ENCODE results near the gene EXOC4. TPM values are rescaled to one million over a fixed set of nuclear protein-coding genes. Genes with fewer than 3 reads are reported as not detected.

Gene EXOC4
- total and polyA plus RNA-seq, 2 donors (not counting 1 experiment from before 2014, with no cell fraction given) = 79.6 to 158 TPM

DNA sequence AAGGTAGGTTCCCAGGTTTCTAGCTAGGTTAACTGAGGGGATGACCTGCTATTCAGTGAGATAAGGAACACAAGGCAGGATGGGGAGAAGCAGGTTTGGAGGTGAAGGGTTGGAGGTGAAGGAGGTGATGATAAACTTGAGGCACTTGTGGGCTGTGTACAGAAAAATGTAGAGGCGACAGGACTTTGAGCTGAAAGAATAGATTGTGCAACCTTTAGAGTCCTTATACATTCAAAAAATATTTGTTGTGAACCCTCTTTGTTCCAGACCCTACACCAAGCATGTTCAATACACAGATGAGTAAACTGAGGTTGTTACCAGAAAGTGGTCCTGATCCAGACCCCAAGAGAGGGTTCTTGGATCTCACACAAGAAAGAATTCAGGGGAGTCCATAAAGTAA, 828.8 kb downstream of the EXOC4 start:
- no peak for DNase-seq (ENCODE audit: low read depth in 2 of 2)
- Histone ChIP-seq H2AFZ (ENCODE audit: low read length) (no peak overlapping the region), H3K4me3 (replicated peaks in 1 of 4; ENCODE audit: control extremely low read depth in 1 of 4, insufficient read depth in 1 of 4, low read depth in 3 of 4, low read length in 4 of 4) (no peak overlapping the region), H3K9ac (ENCODE audit: insufficient read depth, low read length) (no peak overlapping the region), H3K79me2 (ENCODE audit: control insufficient read depth, insufficient read depth, low read length) (no peaks in the 10 kb centered on the region), H3K36me3 (ENCODE audit: control insufficient read depth, insufficient read depth, low read length) (no peaks in the 10 kb centered on the region), H4K20me1 (ENCODE audit: control insufficient read depth, extremely low read depth, insufficient read depth, low read length) (no peaks in the 10 kb centered on the region), H3K9me3 (ENCODE audit: control insufficient read depth, insufficient read depth, low read depth, low read length) (no peaks in the 10 kb centered on the region), H3K27me3 (ENCODE audit: control insufficient read depth, insufficient read depth, low read length) (no peaks in the 10 kb centered on the region), H3K27ac (ENCODE audit: insufficient read depth, low read length) (no peak overlapping the region), H3K4me2 (ENCODE audit: extremely low read depth, insufficient read depth, low read length) (no peak overlapping the region), H3K4me1 (ENCODE audit: control insufficient read depth, extremely low read depth, insufficient read depth, low read length) (no peaks in the 10 kb centered on the region)
- TF ChIP-seq, protein P1, sequence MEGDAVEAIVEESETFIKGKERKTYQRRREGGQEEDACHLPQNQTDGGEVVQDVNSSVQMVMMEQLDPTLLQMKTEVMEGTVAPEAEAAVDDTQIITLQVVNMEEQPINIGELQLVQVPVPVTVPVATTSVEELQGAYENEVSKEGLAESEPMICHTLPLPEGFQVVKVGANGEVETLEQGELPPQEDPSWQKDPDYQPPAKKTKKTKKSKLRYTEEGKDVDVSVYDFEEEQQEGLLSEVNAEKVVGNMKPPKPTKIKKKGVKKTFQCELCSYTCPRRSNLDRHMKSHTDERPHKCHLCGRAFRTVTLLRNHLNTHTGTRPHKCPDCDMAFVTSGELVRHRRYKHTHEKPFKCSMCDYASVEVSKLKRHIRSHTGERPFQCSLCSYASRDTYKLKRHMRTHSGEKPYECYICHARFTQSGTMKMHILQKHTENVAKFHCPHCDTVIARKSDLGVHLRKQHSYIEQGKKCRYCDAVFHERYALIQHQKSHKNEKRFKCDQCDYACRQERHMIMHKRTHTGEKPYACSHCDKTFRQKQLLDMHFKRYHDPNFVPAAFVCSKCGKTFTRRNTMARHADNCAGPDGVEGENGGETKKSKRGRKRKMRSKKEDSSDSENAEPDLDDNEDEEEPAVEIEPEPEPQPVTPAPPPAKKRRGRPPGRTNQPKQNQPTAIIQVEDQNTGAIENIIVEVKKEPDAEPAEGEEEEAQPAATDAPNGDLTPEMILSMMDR (conservative IDR thresholded peaks at IDR 0.05 in 1 of 2, IDR thresholded peaks at IDR 0.05 in 1 of 2; ENCODE audit: low read depth in 1 of 2, low read length in 2 of 2) = no peak
- no peak for TF ChIP-seq EZH2 (IDR thresholded peaks at IDR 0.05; ENCODE audit: low read length, missing control alignments)

DNA sequence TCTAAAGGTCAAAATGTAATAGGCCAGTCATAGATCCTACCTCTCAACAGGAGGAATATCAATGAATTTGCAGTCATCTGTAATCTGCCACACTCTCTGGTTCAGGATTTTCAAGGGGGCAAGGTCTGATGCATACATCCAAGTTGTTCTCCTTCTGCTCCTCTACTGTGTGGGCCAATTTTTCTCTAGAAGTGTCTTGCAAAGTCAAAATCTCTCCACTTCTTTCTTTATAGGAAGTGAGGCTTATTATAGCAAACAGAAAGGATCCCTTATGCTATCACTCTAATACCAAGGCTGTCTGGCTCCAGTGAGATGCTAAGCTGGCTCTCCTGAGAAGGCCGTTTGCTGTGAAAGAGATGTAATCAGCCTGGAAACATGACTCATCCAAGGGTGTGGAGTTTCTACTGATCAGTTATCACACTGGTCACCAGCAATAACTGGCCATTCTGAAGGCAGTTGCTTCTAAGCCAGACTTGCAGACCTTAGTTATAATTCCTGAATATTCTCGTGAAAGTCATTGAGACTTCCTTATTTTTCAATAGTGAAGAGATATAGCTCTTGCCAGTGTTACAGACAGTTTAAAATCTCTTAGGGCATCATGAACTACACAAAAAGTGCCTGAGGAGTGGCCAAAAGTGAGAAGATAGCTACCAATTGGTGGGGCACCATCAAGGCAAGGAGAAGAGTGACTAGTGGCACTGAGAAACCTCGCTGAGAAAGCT, 831.0 kb downstream of the EXOC4 start:
- DNase-seq (ENCODE audit: low read depth in 2 of 2) = peak; percentile 4 to 38
- Histone ChIP-seq H3K79me2 (ENCODE audit: control insufficient read depth, insufficient read depth, low read length) (no peaks in the 10 kb centered on the region), H3K27ac (ENCODE audit: insufficient read depth, low read length) (no peak overlapping the region), H3K9ac (ENCODE audit: insufficient read depth, low read length) (no peak overlapping the region), H3K4me1 (ENCODE audit: control insufficient read depth, extremely low read depth, insufficient read depth, low read length) (no peaks in the 10 kb centered on the region), H3K4me3 (replicated peaks in 1 of 4; ENCODE audit: control extremely low read depth in 1 of 4, insufficient read depth in 1 of 4, low read depth in 3 of 4, low read length in 4 of 4) (no peak overlapping the region), H3K4me2 (ENCODE audit: extremely low read depth, insufficient read depth, low read length) (no peak overlapping the region), H4K20me1 (ENCODE audit: control insufficient read depth, extremely low read depth, insufficient read depth, low read length) (no peaks in the 10 kb centered on the region), H3K36me3 (ENCODE audit: control insufficient read depth, insufficient read depth, low read length) (no peaks in the 10 kb centered on the region), H2AFZ (ENCODE audit: low read length) (no peak overlapping the region), H3K27me3 (ENCODE audit: control insufficient read depth, insufficient read depth, low read length) (no peaks in the 10 kb centered on the region), H3K9me3 (ENCODE audit: control insufficient read depth, insufficient read depth, low read depth, low read length) (no peaks in the 10 kb centered on the region)
- TF ChIP-seq, protein P1 (conservative IDR thresholded peaks at IDR 0.05 in 1 of 2, IDR thresholded peaks at IDR 0.05 in 1 of 2; ENCODE audit: low read depth in 1 of 2, low read length in 2 of 2) = no peak
- no peak for TF ChIP-seq EZH2 (IDR thresholded peaks at IDR 0.05; ENCODE audit: low read length, missing control alignments)

DNA sequence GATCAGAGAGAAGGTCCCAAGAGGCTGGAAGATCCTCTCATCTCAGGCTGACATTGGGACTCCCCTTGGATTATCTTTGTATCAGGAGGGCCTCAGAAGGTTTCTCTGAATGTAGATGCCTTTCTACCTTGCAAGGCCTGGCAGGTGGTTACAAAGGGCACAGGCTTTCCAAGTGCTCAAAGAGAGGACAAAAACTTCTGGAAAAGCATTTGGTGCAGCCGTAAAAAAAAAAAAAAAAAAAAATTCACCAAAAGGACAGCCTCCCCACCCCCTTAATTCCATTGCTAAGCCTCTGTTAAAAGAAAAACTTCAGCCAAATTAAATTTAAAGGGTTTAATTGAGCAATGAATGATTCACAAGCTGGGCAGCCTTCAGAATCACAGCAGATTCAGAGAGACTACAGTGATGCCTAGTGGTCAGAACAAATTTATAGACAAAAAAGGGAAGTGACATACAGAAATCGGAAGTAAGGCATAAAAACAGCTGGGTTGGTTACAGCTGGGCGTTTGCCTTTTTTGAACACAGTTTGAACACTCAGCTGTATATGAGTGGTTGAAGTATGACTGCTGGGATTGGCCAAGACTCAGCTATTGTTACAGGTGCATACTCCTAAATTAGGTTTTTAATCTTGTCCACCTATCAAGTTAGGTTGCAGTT, 831.7 kb downstream of the EXOC4 start:
- no peak for TF ChIP-seq EZH2 (IDR thresholded peaks at IDR 0.05; ENCODE audit: low read length, missing control alignments)
- TF ChIP-seq, protein P1 (conservative IDR thresholded peaks at IDR 0.05 in 1 of 2, IDR thresholded peaks at IDR 0.05 in 1 of 2; ENCODE audit: low read depth in 1 of 2, low read length in 2 of 2) = no peak
- Histone ChIP-seq H4K20me1 (ENCODE audit: control insufficient read depth, extremely low read depth, insufficient read depth, low read length) (no peaks in the 10 kb centered on the region), H3K4me3 (replicated peaks in 1 of 4; ENCODE audit: control extremely low read depth in 1 of 4, insufficient read depth in 1 of 4, low read depth in 3 of 4, low read length in 4 of 4) (no peak overlapping the region), H3K36me3 (ENCODE audit: control insufficient read depth, insufficient read depth, low read length) (no peaks in the 10 kb centered on the region), H3K9me3 (ENCODE audit: control insufficient read depth, insufficient read depth, low read depth, low read length) (no peaks in the 10 kb centered on the region), H3K27ac (ENCODE audit: insufficient read depth, low read length) (no peak overlapping the region), H3K9ac (ENCODE audit: insufficient read depth, low read length) (no peak overlapping the region), H3K27me3 (ENCODE audit: control insufficient read depth, insufficient read depth, low read length) (no peaks in the 10 kb centered on the region), H3K4me2 (ENCODE audit: extremely low read depth, insufficient read depth, low read length) (no peak overlapping the region), H2AFZ (ENCODE audit: low read length) (no peak overlapping the region), H3K79me2 (ENCODE audit: control insufficient read depth, insufficient read depth, low read length) (no peaks in the 10 kb centered on the region), H3K4me1 (ENCODE audit: control insufficient read depth, extremely low read depth, insufficient read depth, low read length) (no peaks in the 10 kb centered on the region)
- DNase-seq (ENCODE audit: low read depth in 2 of 2) = no peak

Data from fibroblast of lung (primary cell).